Kidney (tissue), 14 donors: ENCODE data around the gene PTOV1. TPM values are rescaled to one million over a fixed set of nuclear protein-coding genes. Genes with fewer than 3 reads are reported as not detected.

Source experiments
- DNase-seq, 5 donors: peaks; one replicate each; pipeline ENCODE4 v3.0.0-alpha.2; 2013 to 2020
- FAIRE-seq: peaks from 2 replicates; lab custom pipeline; 2012; peaks lifted over from hg19 to GRCh38; lab: Jason Lieb, UNC
- H3K27ac ChIP-seq, 2 donors: one replicate each; pipeline ENCODE4 v1.7.0; 2013; ENCODE audit warnings: low read depth in 2 of 2, low read length in 2 of 2, inconsistent platforms in 1 of 2
- H3K27me3 ChIP-seq: one replicate; pipeline ENCODE4 v1.7.1; 2013; ENCODE audit warnings: low read length, inconsistent platforms; ENCODE audit not compliant: control insufficient read depth, insufficient read depth
- H3K36me3 ChIP-seq, 3 donors: one replicate each; pipeline versions ENCODE4 v1.7.0 to v1.7.1; 2013; ENCODE audit warnings: low read length in 3 of 3, control low read depth in 1 of 3, inconsistent platforms in 1 of 3; ENCODE audit not compliant: insufficient read depth in 3 of 3, control insufficient read depth in 2 of 3
- H3K4me1 ChIP-seq, 3 donors: one replicate each; pipeline versions ENCODE4 v1.7.0 to v1.7.1; 2013; ENCODE audit warnings: low read length in 3 of 3, inconsistent platforms in 1 of 3, low read depth in 1 of 3; ENCODE audit not compliant: control insufficient read depth in 2 of 3, insufficient read depth in 2 of 3
- H3K4me3 ChIP-seq, 3 donors: one replicate each; pipeline versions ENCODE4 v1.7.0 to v1.8.1; 2013; ENCODE audit warnings: low read length in 3 of 3, control low read depth in 1 of 3, inconsistent platforms in 1 of 3
- H3K9ac ChIP-seq, 3 donors: one replicate each; pipeline versions ENCODE4 v1.7.0 to v1.7.1; 2013; ENCODE audit warnings: low read length in 3 of 3, control low read depth in 1 of 3, inconsistent platforms in 1 of 3
- H3K9me3 ChIP-seq, 3 donors: one replicate each; pipeline versions ENCODE4 v1.7.0 to v1.7.1; 2013; ENCODE audit warnings: low read length in 3 of 3, control low read depth in 1 of 3, inconsistent platforms in 1 of 3; ENCODE audit not compliant: control insufficient read depth in 2 of 3, insufficient read depth in 1 of 3
- intact Hi-C: fragments of 100-400 bp; cut with DNase I; formaldehyde crosslinking; loops from one replicate; pipeline ENCODE4 v1.11.1; 2022
- polyA plus RNA-seq: library from polyadenylated mRNA; stranded (reverse); fragments of 350-450 nt; fragmentation: Illumina TruSeq; extraction: RNeasy Lipid Tissue Mini Kit (QIAGEN cat#74804); gene quantifications from one replicate; pipeline ENCODE4 v1.2.3, GENCODE V29; 2014; ENCODE audit warnings: low read depth, low replicate concordance; ENCODE audit not compliant: insufficient read depth
- total RNA-seq: library from RNA; stranded (reverse); fragmentation: NEBNext Ultra II Directional; extraction: Animal tissue kit (Norgen Biotek cat#: 25700); gene quantifications from one replicate; pipeline ENCODE4 v1.2.1, GENCODE V29; 2021
- TF ChIP-seq, protein P1 (sequence below): IDR thresholded peaks from 3 replicates; pipeline ENCODE4 v1.5.1; 2012; ENCODE audit warnings: mild to moderate bottlenecking, moderate library complexity, borderline replicate concordance; ENCODE audit not compliant: insufficient read depth; ENCODE audit errors: extremely low read depth
- donor health status: control.
- donor health status: control.
- donor health status: control.
- donor health status: control.
- donor health status: control.
- donor health status: DM: yes; HTN: yes; CAD: no.
- donor health status: Normal renal cell carcinoma (clear cell type).

The PTOV1 gene
- total and polyA plus RNA-seq, 2 donors from 2014 or later = 118 to 235 TPM

DNA sequence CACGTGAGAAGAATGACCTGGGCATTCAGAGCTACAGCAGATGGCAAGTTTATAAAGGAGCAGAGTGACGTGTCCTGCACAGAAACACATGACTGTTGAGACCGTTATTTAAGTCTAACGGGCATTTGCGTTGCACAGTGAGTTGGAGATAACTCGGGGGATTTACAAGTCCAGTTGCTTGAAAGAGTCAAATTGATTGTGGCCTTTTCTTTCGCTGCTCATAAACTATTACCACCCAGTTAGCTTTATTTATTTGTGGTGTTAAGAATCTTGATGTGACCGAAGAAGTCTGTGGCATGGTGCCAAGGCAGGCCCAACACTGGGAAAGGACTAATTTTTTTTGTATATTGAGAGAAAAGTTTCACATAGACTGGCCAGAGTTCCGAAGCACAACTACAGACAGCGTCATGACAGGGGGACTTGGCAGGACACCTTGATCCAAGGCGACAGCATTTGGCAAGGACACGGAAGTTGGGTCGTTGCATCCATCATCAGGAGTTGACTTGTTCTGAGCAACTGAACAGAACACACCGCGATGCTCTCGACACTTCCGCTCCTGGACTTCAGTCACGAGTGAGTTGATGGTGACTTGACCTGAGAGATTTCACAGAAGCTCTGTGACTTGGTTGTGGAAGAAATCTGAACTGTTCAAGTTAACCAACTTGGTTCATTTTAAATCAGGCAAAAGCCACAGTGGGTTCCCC lies 11.9 kb upstream of the PTOV1 start:
- no peak overlapping the region for H3K27ac ChIP-seq
- no peaks in the 10 kb centered on the region for H3K9me3 ChIP-seq
- no peak overlapping the region for H3K4me3 ChIP-seq
- H3K36me3 ChIP-seq = peaks cover 2 to 19% (median 12%) of the 10 kb centered on the region in 3 donors
- H3K9ac ChIP-seq = no peak overlapping the region
- intact Hi-C loops = no loop called here
- TF ChIP-seq, protein P1, sequence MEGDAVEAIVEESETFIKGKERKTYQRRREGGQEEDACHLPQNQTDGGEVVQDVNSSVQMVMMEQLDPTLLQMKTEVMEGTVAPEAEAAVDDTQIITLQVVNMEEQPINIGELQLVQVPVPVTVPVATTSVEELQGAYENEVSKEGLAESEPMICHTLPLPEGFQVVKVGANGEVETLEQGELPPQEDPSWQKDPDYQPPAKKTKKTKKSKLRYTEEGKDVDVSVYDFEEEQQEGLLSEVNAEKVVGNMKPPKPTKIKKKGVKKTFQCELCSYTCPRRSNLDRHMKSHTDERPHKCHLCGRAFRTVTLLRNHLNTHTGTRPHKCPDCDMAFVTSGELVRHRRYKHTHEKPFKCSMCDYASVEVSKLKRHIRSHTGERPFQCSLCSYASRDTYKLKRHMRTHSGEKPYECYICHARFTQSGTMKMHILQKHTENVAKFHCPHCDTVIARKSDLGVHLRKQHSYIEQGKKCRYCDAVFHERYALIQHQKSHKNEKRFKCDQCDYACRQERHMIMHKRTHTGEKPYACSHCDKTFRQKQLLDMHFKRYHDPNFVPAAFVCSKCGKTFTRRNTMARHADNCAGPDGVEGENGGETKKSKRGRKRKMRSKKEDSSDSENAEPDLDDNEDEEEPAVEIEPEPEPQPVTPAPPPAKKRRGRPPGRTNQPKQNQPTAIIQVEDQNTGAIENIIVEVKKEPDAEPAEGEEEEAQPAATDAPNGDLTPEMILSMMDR = no peak
- no peaks in the 10 kb centered on the region for H3K4me1 ChIP-seq
- no peaks in the 10 kb centered on the region for H3K27me3 ChIP-seq
- no peak for FAIRE-seq
- DNase-seq = no peak

DNA sequence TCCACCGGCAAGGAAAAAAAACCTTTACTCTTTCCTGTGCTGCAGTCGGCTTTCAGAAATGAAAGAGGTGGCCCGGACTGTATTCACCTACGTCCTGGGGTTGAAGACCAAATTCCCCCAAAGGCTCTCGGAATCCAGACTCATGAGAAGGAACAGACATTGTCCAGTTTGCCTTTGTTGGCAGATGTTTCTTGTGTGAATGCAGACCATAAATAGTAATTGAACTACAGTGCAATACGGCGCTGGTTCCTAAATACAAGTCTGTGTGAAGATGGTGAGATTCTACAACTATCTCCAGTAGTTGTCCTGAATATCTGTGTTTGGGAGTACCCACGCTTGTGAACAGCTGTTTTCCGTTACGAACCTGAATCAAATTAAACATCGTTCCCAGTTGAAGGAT lies 11.2 kb upstream of the PTOV1 start:
- Histone ChIP-seq H3K27ac (no peak overlapping the region), H3K4me1 (no peaks in the 10 kb centered on the region), H3K9ac (no peak overlapping the region), H3K4me3 (no peak overlapping the region), H3K9me3 (no peaks in the 10 kb centered on the region), H3K27me3 (no peaks in the 10 kb centered on the region), H3K36me3 (peaks cover 2 to 13% (median 10%) of the 10 kb centered on the region in 3 donors)
- intact Hi-C loops = no loop called here
- DNase-seq (no peak), FAIRE-seq (no peak)
- TF ChIP-seq, protein P1 = no peak

DNA sequence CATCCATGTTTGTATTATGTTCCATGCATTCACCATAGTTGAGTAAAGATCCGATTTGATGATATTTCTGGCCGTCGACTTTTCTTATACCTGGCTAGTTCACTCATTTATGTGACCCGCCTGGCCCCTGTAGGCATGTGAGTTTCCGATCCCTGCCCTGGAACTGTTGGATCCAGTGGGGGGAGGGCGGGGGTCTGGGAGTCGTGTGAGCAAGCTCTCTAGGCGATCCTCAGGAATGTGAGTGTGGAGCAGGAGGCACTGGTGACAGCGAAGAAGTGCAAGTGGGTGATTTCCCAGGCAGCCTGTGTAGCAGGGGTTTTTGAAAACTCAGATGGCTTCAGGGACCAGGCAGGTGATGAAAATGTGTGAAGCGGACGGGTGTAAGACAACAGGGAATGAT lies 10.6 kb upstream of the PTOV1 start:
- peaks cover 2 to 9% (median 8%) of the 10 kb centered on the region in 3 donors for H3K36me3 ChIP-seq
- no peak overlapping the region for H3K9ac ChIP-seq
- H3K4me1 ChIP-seq = no peaks in the 10 kb centered on the region
- no peak for DNase-seq
- no peak overlapping the region for H3K27ac ChIP-seq
- FAIRE-seq = no peak
- TF ChIP-seq, protein P1 = no peak
- no peaks in the 10 kb centered on the region for H3K9me3 ChIP-seq
- H3K27me3 ChIP-seq = no peaks in the 10 kb centered on the region
- no peak overlapping the region for H3K4me3 ChIP-seq
- intact Hi-C loops = no loop called here
